Vagina (tissue), 2 donors: ENCODE measurements around the gene IFT43.

Experiments used
- POLR2A ChIP-seq, 2 donors: fragments of 450-650 bp; IDR thresholded peaks; one replicate each; pipeline ENCODE4 v1.6.1; 2017; ENCODE audit warnings: antibody characterized with exemption in 2 of 2, mild to moderate bottlenecking in 2 of 2, moderate library complexity in 2 of 2
- POLR2AphosphoS5 ChIP-seq, 2 donors: sonication (generic); formaldehyde crosslinking; IDR thresholded peaks; one replicate each; pipeline ENCODE4 v1.9.0; 2017; ENCODE audit warnings: antibody characterized with exemption in 2 of 2, mild to moderate bottlenecking in 2 of 2, low read depth in 1 of 2; ENCODE audit not compliant: insufficient read depth in 1 of 2
- TF ChIP-seq, protein P1 (sequence below), 3 experiments: fragments of 450-650 bp in 2 of 3; fragments of 200-600 bp in 1 of 3; sonication (generic) in 1 of 3; IDR thresholded peaks; one replicate each; pipeline ENCODE4 v1.5.1; 2017 to 2019; ENCODE audit warnings: antibody characterized with exemption in 3 of 3, mild to moderate bottlenecking in 2 of 3, moderate library complexity in 2 of 3

DNA sequence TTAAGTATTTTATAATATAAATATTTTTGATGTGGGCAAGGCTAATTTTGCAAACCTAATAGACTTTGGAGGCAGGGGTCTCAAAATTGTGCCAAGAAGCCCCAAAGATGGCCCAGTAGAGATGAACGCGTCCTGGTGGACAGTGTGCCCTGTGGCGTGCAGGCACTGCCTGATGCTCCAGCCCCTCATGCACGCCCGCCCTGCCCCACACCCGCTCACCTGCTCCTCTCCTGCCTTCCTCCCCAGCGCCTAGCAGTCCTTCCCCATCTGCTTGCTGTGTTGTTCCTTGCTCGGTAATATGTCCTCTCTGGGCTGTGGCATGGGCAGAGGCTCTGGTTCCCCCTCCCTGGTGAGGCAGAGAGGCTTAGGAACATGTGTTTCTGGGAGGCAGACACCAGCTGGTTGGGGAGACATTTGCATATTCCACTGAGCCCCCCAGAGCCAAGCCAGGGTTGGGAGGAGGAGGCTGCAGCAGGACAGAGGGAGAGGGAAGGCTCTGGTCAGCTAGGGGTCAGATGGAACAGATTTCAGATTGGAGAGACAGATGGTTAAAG lies 119.3 kb downstream of the IFT43 start:
- TF ChIP-seq, protein P1, sequence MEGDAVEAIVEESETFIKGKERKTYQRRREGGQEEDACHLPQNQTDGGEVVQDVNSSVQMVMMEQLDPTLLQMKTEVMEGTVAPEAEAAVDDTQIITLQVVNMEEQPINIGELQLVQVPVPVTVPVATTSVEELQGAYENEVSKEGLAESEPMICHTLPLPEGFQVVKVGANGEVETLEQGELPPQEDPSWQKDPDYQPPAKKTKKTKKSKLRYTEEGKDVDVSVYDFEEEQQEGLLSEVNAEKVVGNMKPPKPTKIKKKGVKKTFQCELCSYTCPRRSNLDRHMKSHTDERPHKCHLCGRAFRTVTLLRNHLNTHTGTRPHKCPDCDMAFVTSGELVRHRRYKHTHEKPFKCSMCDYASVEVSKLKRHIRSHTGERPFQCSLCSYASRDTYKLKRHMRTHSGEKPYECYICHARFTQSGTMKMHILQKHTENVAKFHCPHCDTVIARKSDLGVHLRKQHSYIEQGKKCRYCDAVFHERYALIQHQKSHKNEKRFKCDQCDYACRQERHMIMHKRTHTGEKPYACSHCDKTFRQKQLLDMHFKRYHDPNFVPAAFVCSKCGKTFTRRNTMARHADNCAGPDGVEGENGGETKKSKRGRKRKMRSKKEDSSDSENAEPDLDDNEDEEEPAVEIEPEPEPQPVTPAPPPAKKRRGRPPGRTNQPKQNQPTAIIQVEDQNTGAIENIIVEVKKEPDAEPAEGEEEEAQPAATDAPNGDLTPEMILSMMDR (IDR thresholded peaks at IDR 0.05): no peak
- TF ChIP-seq POLR2A (IDR thresholded peaks at IDR 0.05) (no peak), POLR2AphosphoS5 (IDR thresholded peaks at IDR 0.05; ENCODE audit: insufficient read depth in 1 of 2, low read depth in 1 of 2) (no peak)
